Measurements from ENCODE around the gene FAM83E.
"Not testable (repeated sequence)": the region's sequence is repeated elsewhere in the genome, so short reads cannot be mapped to it uniquely, and the experiment has no call there.

Gene FAM83E

DNA sequence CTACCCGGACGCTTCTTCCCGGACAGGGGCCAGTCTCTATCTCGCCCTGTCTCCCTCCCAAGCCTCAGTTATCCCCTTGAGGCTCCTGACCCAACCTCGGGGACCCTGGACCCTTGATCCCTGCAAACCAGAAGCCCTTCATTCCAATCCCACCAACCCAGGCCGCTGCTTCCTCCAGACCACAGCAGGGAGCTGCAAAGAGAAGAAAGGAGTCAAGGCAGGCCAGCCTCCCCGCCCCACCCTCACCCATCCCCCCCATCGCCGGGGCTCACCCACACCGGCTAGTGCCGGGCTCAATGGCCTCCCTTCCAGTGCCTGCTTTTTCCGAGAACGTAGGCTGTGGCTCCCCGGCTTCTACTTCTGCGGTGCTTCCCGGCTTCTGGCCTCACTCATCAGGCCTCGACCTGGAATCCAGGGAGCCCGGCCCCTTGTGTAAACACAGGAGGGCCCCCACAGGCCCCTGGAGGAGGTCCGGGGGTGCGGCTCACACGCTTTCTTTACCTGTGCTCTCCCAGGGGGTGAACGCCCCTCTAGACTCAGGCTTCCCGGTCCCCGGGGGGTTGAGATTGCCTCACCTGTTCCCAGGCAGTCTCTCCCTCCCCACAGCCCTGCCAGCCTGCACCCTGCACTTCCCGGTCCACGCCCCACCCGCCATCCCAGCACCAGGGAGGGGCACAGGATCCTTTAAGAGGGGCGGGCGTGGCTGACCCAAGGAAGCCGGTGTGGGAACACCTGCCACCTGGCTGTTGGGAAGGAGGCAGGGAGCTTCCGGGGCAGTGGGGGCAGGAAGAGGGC is at the start of gene FAM83E:
FAM83E (minus strand) TSS at position 641 of the 795 bp plus-strand sequence. CDS start 1,704 bp downstream, outside the sequence.
- DNase-seq: no peak

DNA sequence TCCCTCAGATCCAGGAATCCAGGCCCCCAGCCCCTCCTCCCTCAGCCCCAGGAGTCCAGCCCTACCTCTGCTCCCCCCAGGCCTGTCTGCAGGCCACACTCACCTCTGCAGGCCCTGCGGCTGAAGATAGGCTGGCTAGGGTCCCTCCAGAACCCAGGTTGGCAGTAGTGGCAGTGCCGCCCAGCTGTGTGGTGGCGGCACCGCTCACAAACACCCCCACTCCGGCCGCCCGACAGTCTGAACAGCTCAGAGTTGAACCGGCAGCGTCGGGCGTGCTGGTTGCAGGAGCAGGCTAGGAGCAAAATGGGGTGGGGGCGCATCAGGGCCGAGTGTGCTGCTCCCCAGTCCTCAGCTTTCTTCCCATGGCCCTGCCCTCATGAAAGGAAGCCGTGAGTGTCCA is 49.6 kb upstream of the FAM83E start:
- no peak for DNase-seq

DNA sequence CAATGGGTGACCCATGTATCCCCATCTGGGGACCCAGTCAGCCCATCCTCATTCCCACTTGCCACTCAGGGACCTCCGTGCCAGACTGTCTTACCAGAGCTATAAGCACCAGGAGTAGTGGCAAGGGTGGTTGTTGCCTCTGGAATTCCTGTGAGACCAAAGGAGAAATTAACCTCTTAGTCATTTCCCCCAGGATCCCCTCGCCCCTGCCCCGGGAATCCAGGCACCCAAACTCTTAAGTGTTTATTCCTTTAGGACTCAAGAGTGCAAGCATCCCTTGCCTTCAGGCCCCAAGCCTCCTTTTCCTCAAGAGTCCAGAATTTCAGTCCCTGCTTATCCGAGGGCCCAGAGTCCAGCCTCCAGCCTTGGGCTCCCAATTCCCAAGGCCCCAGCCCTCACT is 48.8 kb upstream of the FAM83E start:
- no peak for DNase-seq

DNA sequence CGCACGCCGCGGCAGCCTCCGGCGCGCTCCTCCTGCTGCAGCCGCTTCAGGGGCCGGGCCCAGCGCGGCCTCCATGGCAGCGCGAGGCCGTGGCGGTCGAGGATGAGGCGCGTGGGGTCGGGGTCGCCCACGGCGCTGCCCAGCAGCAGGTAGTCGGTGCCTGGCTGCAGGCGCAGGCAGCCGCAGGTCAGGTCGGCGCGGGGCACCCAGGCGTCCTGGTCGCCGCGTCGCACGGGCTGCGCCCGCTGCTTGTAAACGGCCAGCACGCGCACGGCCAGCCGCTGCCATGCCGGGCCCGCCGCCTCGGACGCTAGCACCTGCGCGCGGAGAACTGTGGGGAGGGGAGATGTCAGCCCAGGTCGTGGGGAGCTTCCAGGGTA is 46.8 kb upstream of the FAM83E start:
- no peak for DNase-seq

GRCh38 chr19:48660852-48661710 is 46.2 kb upstream of the FAM83E start:
- peak; percentile 74 for DNase-seq

GRCh38 chr19:48659768-48660167 is 44.9 kb upstream of the FAM83E start:
- DNase-seq: no peak

DNA sequence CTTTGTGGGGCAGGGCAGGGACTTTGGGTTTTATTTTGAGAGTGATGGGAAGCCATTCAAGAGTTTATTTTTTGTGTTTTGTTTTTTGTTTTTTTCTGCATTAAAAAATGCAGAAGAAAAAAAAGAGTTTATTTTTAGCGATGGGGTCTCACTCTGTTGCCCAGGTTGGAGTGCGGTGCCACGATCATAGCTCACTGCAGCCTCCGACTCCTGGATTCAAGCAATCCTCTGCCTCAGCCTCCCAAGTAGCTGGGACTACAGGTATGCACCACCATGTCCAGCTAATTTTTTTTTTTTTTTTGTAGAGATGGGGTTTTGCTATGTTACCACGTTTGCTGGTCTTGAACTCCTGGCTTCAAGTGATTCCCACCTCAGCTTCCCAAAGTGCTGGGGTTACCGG is 43.6 kb upstream of the FAM83E start:
- no peak for DNase-seq

GRCh38 chr19:48657828-48658227 is 43.0 kb upstream of the FAM83E start:
- not testable (repeated sequence) for DNase-seq

DNA sequence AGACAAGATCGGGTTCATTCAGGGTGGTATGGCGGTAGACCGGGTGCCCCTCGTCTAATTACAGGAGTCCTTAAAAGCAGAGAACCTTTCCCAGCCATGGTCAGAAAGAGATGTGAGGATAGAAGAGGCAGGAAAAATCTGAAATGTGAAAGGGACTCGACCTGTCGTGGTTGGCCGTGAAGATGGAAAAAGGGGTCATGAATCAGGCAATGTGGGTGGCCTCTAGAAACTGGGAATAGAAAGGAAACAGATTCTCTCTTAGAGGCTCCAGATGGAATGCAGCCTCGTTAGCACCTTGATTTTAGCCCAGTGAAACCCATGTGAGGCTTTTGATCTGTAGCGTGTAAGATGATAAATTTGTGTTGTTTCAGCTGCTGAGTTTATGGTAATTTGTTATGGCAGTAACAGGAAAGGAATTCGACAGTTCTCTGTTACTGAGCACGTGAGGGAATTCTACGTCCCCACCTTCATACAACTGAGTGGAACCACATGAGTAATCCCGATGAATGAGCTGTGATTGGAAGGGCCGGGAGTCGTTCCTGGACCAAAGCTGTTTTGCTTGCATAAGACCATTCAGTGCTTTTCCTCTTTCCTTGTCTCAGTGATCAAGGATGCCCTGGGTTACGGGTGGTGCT is 42.1 kb upstream of the FAM83E start:
- no peak for DNase-seq

- DNase-seq: no peak
Measured at GRCh38 chr19:48654299-48655059, 39.6 kb upstream of the FAM83E start.

DNA sequence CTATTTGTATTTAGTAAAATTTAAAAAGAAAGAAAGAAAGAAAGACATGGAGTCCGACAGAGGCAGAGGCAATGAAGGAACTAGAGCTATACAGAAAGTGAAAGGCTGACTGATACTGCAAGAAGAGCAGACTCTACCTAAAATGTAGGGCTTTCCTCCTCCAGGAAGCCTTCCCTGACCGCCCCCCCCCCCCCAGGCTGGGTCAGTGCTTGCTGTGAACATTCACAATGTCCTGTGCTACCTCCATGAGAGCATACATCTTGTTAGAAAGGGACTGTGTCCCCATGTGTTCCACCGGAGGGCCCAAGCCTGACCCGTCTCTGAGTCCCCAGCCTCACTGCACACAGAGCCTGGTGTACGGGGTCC is 36.8 kb upstream of the FAM83E start:
- DNase-seq: no peak

DNA sequence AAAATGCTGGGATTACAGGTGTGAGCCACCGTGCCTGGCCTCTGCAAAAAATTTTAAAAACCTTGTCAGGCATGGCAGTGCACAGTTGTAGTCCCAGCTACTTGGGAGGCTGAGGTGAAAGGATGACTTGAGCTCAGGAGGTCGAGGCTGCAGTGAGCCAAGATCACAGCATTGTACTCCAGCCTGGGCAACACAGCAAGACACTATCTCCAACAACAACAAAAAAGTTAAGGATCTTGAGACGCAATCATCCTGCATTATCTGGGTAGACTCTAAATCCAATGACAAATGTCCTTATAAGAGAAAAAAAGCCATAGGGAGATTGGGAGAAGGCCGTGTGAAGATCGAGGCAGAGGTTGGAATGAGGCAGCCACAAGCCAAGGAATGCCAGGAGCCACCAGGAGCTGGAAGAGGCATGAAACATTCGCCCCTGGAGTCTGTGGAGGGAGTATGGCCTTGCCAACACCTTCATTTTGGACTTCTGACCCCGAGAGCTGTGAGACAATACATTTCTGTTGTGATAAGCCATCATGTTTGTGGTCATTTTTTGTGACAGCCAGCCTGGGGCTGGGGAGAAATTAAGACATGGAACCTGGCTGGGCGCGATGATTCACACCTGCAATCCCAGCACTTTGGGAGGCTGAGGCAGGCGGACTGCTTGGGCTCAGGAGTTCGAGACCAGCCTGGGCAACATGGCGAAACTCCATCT is 36.3 kb upstream of the FAM83E start:
- no peak for DNase-seq

GRCh38 chr19:48648134-48648533 is 33.3 kb upstream of the FAM83E start:
- DNase-seq: no peak

DNA sequence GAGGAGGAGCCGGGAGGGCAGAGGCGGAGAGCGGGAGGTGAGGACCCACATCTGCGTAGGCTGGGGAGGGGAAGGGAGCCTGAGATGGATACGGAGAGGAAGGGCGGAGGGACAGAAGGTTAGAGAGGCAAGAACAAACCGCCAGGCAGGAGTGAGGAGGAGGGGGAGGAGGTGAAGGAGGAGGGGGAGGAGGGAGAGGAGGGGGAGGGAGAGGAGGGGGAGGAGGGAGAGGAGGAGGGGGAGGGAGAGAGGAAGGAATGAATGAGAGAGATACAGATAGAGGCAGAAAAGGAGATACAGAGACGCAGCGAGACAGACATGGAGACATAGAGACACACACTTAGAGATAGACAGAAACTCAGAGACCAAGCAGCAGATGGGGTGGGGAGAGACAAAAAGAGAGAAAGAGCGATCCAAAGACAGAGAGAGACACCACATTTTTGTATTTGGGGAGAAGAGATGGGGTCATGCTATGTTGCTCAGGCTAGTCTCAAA is 31.9 kb upstream of the FAM83E start:
- DNase-seq: no peak

DNA sequence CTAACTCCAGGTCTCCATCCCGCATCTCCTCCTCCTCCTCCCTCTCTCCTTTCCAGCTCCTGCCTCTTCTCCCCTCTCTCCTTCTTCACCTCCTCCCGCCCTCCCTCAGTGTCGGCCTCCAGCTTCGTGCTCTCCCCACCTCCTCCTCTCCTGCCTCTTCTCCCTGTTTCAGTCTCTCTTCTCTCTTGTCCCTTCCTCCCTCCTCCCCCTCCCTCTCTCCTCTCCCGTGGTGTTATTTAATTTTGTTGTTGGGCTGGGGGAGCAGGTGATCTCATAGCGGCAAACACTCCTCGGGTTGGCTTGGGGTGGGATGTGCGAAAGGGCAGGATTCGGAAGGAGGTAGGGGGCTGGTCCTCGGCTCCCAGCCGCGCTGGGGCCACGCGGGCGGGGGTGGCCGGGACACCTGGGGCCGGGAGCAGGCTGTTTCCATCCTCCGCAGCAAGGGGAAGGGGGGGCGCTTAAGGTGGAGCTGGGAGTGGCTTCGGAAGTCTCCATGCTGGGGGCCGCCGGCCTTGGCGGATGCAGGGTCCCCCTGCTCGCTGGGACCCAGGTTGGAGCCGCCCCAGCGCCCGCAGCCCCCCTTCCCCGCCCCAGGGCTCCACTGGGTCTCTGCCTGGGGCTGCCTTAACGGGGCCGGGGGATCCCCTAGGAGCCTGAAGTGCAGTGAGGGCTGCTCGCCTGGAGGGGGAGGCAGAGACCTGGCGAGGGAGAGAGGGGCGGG is 31.3 kb upstream of the FAM83E start, which contains the start of gene CA11:
CA11 (minus strand) TSS at position 187 of the 721 bp plus-strand sequence. CDS start 555 bp downstream, outside the sequence.
- peak; percentile 76 for DNase-seq

- DNase-seq: no peak
Measured at GRCh38 chr19:48645620-48646000, 30.7 kb upstream of the FAM83E start.

DNA sequence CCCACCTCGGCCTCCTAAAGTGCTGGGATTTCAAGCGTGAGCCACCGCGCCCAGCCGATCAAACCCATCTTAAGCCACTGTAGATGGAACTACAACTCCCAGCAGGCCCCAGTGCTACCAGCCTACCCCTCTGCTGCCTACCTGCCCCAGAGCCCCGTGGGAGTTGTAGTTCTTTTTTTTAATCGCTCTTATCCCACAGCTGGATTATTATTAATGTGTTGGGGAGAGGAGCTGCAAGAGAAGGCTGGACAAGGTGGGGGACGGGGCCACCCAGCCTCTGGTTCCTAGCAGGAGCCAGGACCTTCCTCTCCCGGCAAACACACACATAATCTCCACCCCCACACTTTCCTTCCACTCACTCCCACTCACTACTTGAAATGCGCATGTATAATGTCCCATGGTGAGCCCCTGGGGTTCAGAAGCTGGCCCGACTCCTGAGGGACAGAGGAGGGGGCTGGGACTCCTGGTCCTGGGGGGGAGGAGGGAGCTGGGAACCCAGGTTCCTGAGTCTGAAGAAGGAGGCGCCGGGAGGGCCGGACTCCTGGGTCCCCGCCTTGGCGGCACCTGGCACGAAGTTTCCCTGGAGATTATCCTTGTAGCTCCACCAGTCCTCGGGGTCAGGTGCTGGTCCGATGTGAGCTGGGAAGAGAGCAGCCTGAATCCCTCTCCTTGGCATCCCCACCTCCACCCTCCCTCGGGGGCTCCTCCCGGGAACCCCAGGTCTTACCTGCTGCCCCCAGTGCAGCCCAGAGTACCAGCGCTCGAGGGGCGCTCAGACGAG is 30.2 kb upstream of the FAM83E start:
- no peak for DNase-seq

DNA sequence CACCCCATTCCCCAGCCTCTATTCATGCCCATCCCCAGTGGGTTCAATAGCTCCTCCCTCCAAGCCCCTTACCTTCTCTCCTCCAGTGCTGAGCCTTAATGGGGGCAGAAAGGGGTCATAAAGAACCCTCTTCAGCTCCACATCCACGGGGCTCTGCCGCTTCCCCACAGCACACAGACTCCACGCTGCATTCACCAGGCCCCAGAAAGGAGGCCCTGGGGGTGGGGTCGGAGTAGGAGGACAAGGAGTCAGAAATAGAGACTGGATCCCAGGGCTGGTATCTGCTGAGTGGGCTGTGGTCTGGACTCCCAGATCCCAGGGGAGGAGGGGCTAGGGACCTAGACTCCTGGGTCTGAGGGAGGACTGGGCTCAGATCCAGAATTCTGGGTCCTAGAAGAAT is 29.5 kb upstream of the FAM83E start:
- no peak for DNase-seq

- DNase-seq: no peak
Measured at GRCh38 chr19:48642862-48643261, 28.0 kb upstream of the FAM83E start.

- DNase-seq: no peak
Measured at GRCh38 chr19:48641850-48642249, 27.0 kb upstream of the FAM83E start.
